Mucosa of descending colon (tissue), 3 donors: ENCODE data around the gene ST3GAL5. TPM values are rescaled to one million over a fixed set of nuclear protein-coding genes. Genes with fewer than 3 reads are reported as not detected.

ENCODE experiments used
- ATAC-seq: fragments of 200-7000 bp; cut with Tn5 transposase; one replicate; pipeline ENCODE4 v1.9.1; 2020; ENCODE audit warnings: mild to moderate bottlenecking, moderate library complexity
- DNase-seq, 3 donors: peaks; one replicate each; pipeline ENCODE4 v3.0.0-alpha.2; 2020
- H3K36me3 ChIP-seq: fragments of 200-600 bp; one replicate; pipeline ENCODE4 v1.8.0; 2021; ENCODE audit warnings: low read depth, mild to moderate bottlenecking
- H3K4me1 ChIP-seq: fragments of 200-600 bp; one replicate; pipeline ENCODE4 v1.8.0; 2021; ENCODE audit warnings: low read depth, mild to moderate bottlenecking
- H3K4me3 ChIP-seq: fragments of 200-600 bp; one replicate; pipeline ENCODE4 v1.8.0; 2021; ENCODE audit warnings: mild to moderate bottlenecking
- H3K9me3 ChIP-seq: fragments of 200-600 bp; one replicate; pipeline ENCODE4 v1.8.0; 2021; ENCODE audit warnings: mild to moderate bottlenecking
- CTCF ChIP-seq: fragments of 200-600 bp; IDR thresholded peaks from one replicate; pipeline ENCODE4 v1.8.0; 2022; ENCODE audit warnings: antibody characterized with exemption, mild to moderate bottlenecking
- intact Hi-C, 2 donors: fragments of 100-400 bp; cut with DNase I in 1 of 2; cut with micrococcal nuclease in 1 of 2; formaldehyde crosslinking; loops; one replicate each; pipeline versions ENCODE4 v1.11.0 to v1.11.1; 2022; cut with DNase I, micrococcal nuclease
- total RNA-seq, 3 donors: library from RNA; stranded (reverse); fragmentation: NEBNext Ultra II Directional in 2 of 3; extraction: Animal tissue kit (Norgen Biotek cat#: 25700) in 2 of 3; gene quantifications; one replicate each; pipeline versions ENCODE4 v1.2.1 to v1.2.4, GENCODE V29; 2021 to 2023
- donor health status: DM: no; HTN: no; CAD: no; lungs with moderate emphysema.
- donor health status: DM: no; HTN: no; CAD: no.
- donor health status: DM: no; HTN: yes; CAD: no.

ST3GAL5 gene
- total RNA-seq, 3 donors from 2014 or later, result 5.0 to 19.0 (median 5.4) TPM

DNA sequence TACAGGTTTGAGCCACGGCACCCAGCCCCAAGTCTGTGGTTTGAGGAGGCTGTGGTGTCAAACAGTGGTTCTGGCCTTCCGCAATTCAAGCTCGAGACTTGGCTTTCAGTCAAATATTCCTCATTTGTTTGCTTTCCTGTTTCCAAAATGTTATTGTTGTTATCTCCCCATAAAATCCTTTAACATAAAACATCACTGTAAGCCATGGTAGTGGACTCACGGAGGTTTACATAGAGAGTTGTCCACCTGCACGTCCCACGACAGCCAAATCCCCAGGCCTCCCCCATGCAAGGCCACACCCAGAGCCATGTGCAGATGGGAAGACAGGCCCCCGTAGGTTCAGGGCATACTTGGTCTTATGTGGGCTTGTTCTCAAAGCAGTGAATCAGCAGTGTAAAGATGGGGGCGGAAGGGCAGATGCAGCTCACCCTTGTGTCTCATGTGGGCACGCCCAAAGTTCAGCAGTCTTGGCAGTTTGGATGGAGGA lies 18.9 kb upstream of the ST3GAL5 start:
- no peak for TF ChIP-seq CTCF
- DNase-seq, result no peak
- intact Hi-C loops, result no loop called here
- no peaks in the 10 kb centered on the region for H3K4me1 ChIP-seq
- no peaks in the 10 kb centered on the region for H3K9me3 ChIP-seq
- H3K36me3 ChIP-seq, result no peaks in the 10 kb centered on the region
- no peak overlapping the region for H3K4me3 ChIP-seq
- ATAC-seq, result peak; percentile 35

DNA sequence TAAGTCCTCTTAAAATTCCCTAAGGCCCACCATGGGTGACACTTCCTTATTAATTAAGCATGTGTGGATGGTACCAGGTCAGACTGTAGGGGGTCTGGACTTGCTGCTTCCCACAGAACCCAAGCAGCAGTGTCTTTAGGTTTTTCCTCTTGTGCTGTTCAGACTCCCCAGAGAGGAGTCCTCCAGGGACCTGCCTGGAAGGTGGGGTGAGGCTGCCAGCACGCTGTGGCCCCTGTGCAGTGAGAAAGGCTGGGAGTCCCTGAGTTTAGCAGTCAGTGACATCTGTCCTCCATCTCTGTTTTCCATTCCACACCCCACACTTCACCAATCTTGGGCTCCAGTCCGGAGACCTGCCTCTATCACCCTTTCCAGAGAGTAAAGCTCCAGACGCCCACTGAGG lies 18.0 kb upstream of the ST3GAL5 start:
- ATAC-seq (no peak), DNase-seq (no peak)
- no peaks in the 10 kb centered on the region for H3K4me1 ChIP-seq
- H3K9me3 ChIP-seq, result no peaks in the 10 kb centered on the region
- no peak for TF ChIP-seq CTCF
- H3K4me3 ChIP-seq, result no peak overlapping the region
- intact Hi-C loops, result no loop called here
- no peaks in the 10 kb centered on the region for H3K36me3 ChIP-seq

GRCh38 chr2:85905891-85906290 lies 17.1 kb upstream of the ST3GAL5 start:
- intact Hi-C loops, result no loop called here
- no peaks in the 10 kb centered on the region for H3K9me3 ChIP-seq
- ATAC-seq, result no peak
- no peak for DNase-seq
- TF ChIP-seq CTCF, result no peak
- H3K4me3 ChIP-seq, result no peak overlapping the region
- no peaks in the 10 kb centered on the region for H3K36me3 ChIP-seq
- H3K4me1 ChIP-seq, result no peaks in the 10 kb centered on the region

DNA sequence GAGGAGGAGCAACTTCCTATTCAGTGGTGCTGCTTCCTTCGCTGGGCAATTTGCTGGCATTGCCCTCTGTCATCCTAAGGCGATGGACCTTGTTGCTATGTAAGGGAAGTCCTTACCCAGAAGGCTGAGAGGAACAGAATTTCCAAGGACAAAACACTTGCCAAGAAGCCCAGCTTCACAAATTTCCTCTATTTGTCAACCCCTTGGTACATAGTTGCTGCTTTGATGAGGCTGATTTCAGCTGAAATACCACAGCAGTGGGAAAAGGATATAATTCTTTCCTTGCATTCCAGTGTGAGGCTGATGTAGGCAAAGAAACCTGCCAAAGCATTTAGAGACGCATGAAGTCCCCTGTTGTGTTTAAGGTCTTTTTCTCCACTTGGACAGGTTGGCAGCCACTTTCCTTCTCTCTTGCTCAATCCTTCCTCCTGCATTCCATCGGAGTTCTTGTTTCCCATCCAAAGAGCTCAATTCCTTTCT lies 16.4 kb upstream of the ST3GAL5 start:
- Histone ChIP-seq H3K4me1 (no peaks in the 10 kb centered on the region), H3K9me3 (no peaks in the 10 kb centered on the region), H3K4me3 (no peak overlapping the region), H3K36me3 (no peaks in the 10 kb centered on the region)
- intact Hi-C loops, result no loop called here
- ATAC-seq (no peak), DNase-seq (no peak)
- no peak for TF ChIP-seq CTCF

GRCh38 chr2:85903849-85904248 lies 15.1 kb upstream of the ST3GAL5 start:
- TF ChIP-seq CTCF, result no peak
- no peak for DNase-seq
- no peaks in the 10 kb centered on the region for H3K36me3 ChIP-seq
- no peak overlapping the region for H3K4me3 ChIP-seq
- intact Hi-C loops, result no loop called here
- no peaks in the 10 kb centered on the region for H3K4me1 ChIP-seq
- H3K9me3 ChIP-seq, result no peaks in the 10 kb centered on the region
- no peak for ATAC-seq

DNA sequence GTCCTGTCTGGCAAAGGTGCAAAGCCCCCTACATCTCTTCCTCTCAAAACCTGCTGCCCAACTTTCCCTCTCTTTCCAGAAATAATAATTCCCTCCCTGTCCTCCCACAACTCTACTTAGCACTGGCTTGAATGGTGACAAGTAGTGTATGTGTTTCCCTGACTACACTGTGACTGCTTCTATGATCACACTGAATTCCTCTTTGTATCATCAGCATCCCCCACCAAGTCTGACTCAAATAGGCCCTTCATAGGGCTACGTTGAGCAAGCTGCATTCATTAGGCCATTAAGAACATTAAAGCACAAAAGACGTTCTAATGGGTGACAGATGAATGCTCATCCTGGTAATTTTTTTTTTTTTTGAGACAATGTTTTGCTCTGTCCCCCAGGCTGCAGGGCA lies 13.7 kb upstream of the ST3GAL5 start:
- DNase-seq (no peak), ATAC-seq (no peak)
- TF ChIP-seq CTCF, result no peak
- H3K9me3 ChIP-seq, result no peaks in the 10 kb centered on the region
- no peak overlapping the region for H3K4me3 ChIP-seq
- no peaks in the 10 kb centered on the region for H3K36me3 ChIP-seq
- intact Hi-C loops, result no loop called here
- no peaks in the 10 kb centered on the region for H3K4me1 ChIP-seq
